ENCODE measurements around the gene PILRA.
"Not testable (repeated sequence)": the region's sequence is repeated elsewhere in the genome, so short reads cannot be mapped to it uniquely, and the experiment has no call there.

PILRA gene

DNA sequence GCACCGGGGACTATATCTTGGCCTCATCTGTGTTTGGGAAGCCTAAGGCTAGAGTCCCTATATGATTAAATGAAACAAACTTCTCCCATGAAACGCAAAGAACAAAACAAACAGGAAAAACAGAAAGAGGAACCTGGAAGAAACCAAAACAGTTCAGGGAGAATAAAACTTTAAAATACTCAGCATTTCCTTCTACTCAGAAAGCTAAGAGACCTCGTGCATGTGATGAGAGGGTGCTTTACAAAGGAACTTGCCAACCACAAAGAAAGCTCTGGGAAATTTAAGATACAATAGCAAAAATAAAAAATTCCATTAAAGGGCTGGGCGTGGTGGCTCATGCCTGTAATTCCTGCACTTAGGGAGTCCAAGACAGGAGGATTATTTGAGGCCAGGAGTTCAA is 6.9 kb downstream of the PILRA start:
- DNase-seq (ENCODE audit: low spot score) = no peak

DNA sequence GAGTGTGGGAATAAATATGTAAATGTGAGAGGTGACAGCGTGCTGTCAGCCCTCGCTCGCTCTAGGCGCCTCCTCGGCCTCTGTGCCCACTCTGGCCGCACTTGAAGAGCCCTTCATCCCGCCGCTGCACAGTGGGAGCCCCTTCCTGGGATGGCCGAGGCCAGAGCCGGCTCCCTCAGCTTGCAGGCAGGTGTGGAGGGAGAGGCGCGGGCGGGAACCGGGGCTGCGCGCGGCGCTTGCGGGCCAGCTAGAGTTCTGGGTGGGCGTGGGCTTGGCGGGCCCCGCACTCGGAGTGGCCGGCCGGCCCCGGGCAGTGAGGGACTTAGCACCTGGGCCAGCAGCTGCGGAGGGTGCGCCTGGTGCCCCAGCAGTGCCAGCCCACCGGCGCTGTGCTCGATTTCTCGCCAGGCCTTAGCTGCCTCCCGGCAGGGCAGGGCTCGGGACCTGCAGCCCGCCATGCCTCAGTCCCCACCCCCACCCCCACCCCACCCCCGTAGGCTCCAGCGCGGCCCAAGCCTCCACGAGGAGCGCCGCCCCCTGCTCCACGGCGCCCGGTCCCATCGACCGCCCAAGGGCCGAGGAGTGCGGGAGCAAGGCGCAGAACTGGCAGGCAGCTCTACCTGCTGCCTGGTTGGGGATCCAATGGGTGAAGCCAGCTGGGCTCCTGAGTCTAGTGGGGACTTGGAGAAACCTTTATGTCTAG is 8.4 kb downstream of the PILRA start:
- not testable (repeated sequence) for DNase-seq (ENCODE audit: low spot score)

- DNase-seq (ENCODE audit: low spot score) = peak; percentile 68
These were observed 9.1 kb downstream of the PILRA start for GRCh38 chr7:100382234-100382853.

- no peak for DNase-seq (ENCODE audit: low spot score)
These were observed 11.5 kb downstream of the PILRA start for GRCh38 chr7:100384628-100385294.

GRCh38 chr7:100386940-100387339 is 13.7 kb downstream of the PILRA start:
- DNase-seq (ENCODE audit: low spot score) = no peak

GRCh38 chr7:100387695-100388094 is 14.4 kb downstream of the PILRA start:
- DNase-seq (ENCODE audit: low spot score) = no peak

DNA sequence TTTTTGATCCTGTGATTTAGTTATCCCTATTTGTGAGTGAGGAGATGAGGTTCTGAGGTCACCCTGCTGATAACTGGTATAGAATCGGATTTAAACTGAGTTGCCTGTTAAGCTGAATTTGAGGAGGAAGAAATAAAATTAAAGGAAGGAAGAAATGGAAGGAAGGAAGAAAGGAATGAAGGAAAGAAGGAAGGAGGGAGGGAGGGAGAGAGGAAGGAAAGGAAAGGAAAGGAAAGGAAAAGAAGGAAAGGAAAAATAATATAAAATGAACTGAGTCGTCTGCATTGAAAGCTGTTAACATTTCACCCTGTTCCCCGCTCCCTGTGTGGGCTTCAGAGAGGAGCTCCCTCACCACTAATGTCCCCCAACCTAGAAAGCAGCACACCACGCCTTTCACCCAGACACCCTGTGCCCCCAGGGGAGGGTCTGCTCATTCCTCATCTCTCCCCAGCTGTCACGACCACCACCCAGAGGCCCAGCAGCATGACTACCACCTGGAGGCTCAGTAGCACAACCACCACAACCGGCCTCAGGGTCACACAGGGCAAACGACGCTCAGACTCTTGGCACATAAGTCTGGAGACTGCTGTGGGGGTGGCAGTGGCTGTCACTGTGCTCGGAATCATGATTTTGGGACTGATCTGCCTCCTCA is 16.3 kb downstream of the PILRA start:
- DNase-seq (ENCODE audit: low spot score) = no peak

GRCh38 chr7:100390286-100391009 is 17.2 kb downstream of the PILRA start:
- no peak for DNase-seq (ENCODE audit: low spot score)

GRCh38 chr7:100393233-100393905 is 20.1 kb downstream of the PILRA start:
- DNase-seq (ENCODE audit: low spot score) = no peak

DNA sequence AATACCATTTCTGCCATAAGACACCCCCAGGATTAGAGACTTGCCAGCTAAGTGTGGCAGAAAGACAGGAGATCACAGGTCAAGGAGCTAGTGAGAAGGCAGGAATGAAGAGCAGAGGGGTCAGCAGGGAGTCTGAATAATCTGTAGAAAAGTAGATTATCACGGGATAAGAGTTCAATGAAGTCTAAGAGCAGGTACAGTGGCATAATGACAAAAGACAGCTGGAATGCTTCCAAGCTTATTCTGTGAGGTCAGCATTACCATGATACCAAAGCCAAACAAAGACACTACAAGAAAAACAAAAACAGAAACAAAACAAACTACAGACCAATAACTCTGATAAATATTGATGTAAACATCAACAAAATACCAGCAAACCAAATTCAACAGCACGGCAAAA is 20.8 kb downstream of the PILRA start:
- DNase-seq (ENCODE audit: low spot score) = no peak

DNA sequence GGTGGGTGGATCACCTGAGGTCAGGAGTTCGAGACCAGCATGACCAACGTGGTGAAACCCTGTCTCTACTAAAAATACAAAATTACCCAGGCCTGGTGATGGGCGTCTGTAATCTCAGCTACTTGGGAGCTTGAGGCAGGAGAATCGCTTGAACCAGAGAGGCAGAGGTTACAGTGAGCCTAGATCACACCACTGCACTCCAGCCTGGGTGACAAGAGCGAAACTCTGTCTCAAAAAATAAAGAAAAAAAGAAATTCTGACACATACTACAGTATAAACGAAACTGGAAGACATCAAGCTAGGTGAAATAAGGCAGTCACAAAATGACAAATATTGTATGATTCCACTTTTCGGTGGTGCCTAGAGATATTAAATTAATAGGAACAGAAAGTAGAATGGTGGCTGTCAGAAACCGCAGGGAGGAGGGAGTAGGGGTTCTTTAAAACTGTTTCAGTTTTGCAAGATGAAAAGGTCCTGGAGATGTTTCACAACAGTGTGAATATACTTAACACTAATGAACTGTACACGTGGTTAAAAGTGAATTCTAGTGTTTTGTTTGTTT is 23.2 kb downstream of the PILRA start:
- DNase-seq (ENCODE audit: low spot score) = no peak

DNA sequence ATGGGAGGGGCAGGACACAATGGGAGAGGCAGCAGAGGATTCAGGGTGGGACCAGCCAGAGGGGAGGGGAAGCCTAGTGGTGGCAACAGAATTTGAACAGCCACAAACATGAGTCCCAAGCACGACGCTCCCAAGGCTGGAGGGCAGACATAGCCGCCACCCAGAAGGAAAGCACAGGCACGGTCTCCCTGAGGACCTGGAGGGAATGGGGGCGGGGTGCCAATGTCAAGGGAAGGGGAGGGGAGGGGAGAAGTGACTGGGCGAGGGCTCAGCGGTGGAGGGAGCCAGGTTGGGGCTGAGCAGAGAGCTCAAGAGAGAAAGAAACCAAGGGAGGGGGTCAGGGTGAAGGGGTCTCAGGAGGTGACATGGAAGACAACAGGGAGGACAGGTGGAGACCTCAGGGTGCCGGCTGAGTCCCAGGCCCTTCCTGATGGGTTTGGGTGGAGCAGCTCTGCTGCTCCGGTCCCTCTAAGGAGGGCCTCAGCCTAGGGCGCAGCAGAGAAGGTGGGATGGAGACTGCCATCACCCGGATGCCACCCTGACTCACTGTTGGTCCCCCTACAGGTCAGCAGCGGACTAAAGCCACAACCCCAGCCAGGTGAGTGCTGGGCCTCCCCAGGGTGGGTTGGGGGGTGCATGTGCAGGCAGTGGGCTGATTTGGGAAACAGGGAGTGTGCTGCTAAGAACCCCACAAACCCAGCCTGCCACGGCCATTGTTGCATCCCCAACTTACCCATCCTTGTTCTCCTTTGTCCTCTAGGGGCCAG is 24.2 kb downstream of the PILRA start:
- DNase-seq (ENCODE audit: low spot score) = no peak

- DNase-seq (ENCODE audit: low spot score) = no peak
These were observed 25.0 kb downstream of the PILRA start for GRCh38 chr7:100398239-100398638.

GRCh38 chr7:100400041-100400440 is 26.8 kb downstream of the PILRA start:
- no peak for DNase-seq (ENCODE audit: low spot score)

DNA sequence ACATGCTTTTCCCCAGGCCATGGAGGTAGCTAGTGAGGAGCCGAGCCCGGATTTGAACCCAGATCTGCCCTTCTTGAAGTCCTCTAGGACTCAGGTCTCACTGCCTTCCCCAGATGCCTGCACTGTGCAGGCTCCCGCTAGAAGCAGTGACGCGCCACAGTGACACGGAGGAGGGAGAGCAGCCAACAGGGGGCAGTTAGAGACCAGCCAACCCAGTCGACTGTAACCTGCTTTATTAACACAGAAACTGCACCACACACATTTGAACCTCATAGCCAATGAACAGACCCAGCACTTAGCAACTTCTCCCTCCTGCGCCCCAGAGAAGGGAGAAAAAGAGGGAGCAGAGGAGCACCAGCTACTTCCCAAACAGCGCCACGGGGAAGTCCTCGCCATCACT is 27.4 kb downstream of the PILRA start:
- DNase-seq (ENCODE audit: low spot score) = no peak

DNA sequence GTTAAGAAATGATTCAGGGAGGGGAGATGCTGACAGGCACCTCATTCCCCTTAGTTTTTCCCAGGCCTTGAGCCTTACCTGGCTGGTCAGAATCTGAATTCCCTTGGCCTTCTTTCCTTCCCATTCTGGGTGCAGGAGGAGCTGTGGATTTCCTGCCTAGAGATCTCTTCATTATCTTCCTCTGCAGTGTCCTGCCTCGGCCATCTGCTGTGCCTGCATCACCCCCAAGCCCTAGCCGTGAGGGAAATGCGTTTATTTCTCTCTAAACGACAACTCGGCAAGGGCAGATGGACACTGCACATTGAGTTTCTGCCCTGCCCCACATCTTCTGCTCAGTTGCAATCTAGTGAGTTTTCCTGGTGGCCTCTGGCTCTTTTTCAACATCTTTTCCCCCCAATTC is 28.5 kb downstream of the PILRA start:
- no peak for DNase-seq (ENCODE audit: low spot score)

DNA sequence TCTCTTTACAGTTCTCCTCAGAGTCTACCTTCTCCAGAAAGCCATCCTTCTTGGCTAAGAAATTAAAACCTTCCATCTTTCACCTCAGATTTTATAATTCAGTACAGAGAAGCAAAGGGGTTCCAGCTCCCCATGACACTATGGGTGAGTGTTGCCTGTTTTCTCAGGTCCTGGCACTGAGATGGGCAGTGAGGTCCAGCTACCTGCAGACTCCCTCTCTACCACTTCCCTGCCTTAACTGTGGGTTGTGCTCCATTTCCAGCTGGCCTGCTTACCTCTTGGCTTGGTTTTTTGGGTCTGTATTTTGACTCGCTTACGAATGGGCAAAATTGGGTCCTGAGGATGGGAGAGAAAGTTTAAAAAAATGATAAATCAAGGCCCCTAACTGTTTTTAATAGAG is 29.0 kb downstream of the PILRA start:
- DNase-seq (ENCODE audit: low spot score) = no peak

GRCh38 chr7:100406767-100407166 is 33.5 kb downstream of the PILRA start:
- DNase-seq (ENCODE audit: low spot score) = peak; percentile 58

DNA sequence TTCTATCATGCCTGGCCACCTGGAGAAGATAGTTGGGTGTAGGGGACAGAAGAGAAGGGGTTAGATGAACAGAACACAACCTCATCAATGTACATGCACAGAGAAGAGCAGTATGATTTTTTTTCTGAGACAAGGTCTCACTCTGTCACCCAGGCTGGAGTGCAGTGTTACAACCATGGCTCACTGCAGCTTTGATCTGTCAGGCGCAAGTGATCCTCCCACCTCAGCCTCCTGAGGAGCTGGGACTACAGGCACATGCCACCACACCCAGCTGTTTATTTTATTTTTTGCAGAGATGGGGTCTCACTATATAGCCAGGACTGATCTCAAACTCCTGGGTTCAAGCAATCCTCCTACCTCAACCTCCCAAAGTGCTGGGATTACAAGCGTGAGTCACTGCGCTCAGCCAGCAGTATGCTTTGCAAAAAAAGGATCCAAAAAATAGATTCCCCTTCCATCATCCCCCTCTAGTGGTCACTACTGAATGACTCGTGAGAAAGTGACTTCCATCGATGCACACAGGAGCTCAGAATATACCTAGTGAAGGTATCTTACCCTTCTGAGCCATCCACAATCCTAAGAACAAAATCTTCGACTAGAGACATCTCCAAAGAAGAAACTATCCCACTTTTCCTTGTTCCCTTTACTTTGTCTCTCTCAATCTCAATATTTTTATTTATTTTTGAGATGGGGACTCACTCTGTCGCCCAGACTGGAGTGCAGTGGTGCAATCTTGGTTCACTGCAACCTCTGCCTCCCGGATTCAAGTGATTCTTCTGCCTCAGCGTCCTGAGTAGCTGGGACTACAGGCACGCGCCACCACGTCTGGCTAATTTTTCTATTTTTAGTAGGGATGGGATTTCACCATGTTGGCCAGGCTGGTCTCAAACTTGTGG is 34.2 kb downstream of the PILRA start:
- DNase-seq (ENCODE audit: low spot score) = peak; percentile 85

- DNase-seq (ENCODE audit: low spot score) = no peak
These were observed 37.8 kb downstream of the PILRA start for GRCh38 chr7:100411101-100411500.
